Globus pallidus (tissue), 1 donor: Measurements from ENCODE around the gene NALCN.

Experiments used
- DNase-seq: peaks from one replicate; pipeline ENCODE4 v3.0.0-alpha.2; 2015; ENCODE audit warnings: low spot score

Gene NALCN

DNA sequence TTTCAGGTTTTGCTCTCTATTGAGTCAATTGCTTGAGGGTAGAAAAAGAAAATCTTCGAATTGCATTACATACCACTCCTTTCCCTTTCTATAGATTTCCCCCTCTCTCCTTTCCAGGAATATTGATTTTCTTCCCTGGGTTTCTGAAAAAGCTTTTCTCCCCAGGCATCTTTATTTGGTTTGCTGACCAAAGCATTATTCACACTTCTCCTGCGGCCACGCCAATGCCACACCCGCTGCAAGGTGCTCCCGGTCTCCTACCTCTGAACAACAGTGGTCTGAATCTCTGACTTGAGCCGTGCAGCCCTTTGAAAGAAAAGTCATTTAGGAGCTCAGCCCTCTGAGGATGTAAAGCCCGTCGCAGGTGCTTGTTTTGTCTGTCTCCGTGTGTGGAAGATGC, 390.8 kb downstream of the NALCN start:
- DNase-seq: no peak

- no peak for DNase-seq
Measured at GRCh38 chr13:101019126-101019525, 397.2 kb downstream of the NALCN start.

DNA sequence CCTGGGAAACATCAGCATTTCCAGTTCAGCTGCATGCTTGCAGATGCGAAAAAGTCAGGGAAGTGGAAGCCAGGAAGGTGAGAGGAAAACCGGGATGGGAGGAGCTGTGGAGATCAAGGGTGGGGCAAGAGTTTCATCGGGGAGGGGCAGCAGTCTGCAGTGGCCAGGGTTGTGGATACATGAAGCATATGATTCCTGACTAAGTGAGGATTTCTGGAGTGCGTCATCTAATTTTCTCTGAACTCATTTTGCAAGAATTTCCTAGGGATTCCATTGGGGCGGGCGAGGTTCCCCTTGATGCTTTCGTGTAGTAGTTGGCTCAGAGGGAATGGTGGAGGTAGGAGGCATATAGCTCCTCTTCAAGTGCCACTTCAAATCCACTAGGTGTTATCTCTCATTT, 397.6 kb downstream of the NALCN start:
- no peak for DNase-seq

DNA sequence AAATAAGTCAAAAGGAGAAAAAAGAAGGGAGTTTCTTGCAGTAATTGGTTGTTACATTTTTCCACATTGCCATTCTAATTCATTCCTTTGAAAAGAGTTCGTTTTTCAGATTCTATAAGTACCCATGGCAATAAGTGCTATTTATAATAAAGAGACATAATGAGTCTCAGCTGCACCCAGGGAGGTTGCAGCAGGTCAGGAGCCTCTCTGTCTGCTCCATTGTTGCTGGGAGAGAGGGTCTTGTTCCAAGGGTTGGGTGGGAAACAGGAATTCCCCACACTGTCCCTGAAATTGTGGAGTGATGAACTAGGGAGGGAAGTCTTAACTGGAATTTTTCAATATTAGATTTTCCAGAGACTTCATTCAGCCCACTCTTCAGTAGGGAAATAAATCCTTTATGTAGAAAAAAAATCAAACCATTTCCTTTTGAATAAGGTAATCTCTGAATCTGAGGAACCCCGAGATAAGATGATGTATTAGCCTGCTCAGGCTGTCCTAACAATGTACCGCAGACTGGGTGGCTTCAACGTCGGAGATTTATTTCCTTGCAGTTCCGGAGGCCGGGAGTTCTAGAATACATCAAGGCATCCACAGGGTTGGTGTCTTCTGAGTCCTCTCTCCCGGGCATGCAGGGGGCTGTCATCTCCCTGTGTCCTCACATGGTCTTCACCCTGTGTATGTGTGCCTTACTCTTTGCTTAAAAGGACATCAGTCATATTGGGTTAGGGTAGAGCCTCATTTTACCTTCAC, 399.0 kb downstream of the NALCN start:
- DNase-seq: no peak

GRCh38 chr13:101016475-101016874, 399.8 kb downstream of the NALCN start:
- DNase-seq: no peak

GRCh38 chr13:101013245-101013644, 403.1 kb downstream of the NALCN start:
- DNase-seq: no peak

GRCh38 chr13:101010100-101010499, 406.2 kb downstream of the NALCN start:
- DNase-seq: no peak

- DNase-seq: no peak
Measured at GRCh38 chr13:101007245-101007644, 409.1 kb downstream of the NALCN start.
